AG04450 (cell line): ENCODE measurements around the gene COL10A1. TPM values are rescaled to one million over a fixed set of nuclear protein-coding genes. Genes with fewer than 3 reads are reported as not detected.

ENCODE experiments used
- CTCF ChIA-PET: fragments of 300-600, 350-600 bp; formaldehyde crosslinking; extraction: SDS; loops from one replicate; lab custom pipeline; 2022; ENCODE audit warnings: antibody characterized with exemption, inconsistent platforms; lab: Charles Lee
- POLR2A ChIA-PET: fragments of 350-600 bp; formaldehyde crosslinking; extraction: SDS; loops from one replicate; lab custom pipeline; 2021; ENCODE audit warnings: antibody characterized with exemption, inconsistent platforms; lab: Yijun Ruan, JAX
- DNase-seq: peaks from one replicate; pipeline ENCODE4 v3.0.0-alpha.2; 2011; ENCODE audit warnings: low read depth, low spot score
- H3K27ac ChIP-seq: one replicate; pipeline ENCODE4 v1.5.1; 2012; ENCODE audit warnings: low read depth, low read length, control low read depth
- H3K27me3 ChIP-seq: one replicate; pipeline ENCODE4 v1.6.0; 2012; ENCODE audit warnings: low read length; ENCODE audit not compliant: control insufficient read depth, insufficient read depth
- H3K4me3 ChIP-seq: 2 replicates; pipeline ENCODE4 v1.5.1; 2011; ENCODE audit warnings: mild to moderate bottlenecking, low read depth, low read length, control low read depth
- H3K9me3 ChIP-seq: 2 replicates; pipeline ENCODE4 v1.5.1; 2012; ENCODE audit warnings: low read length; ENCODE audit not compliant: control insufficient read depth, insufficient read depth
- CTCF ChIP-seq: IDR thresholded peaks from 2 replicates; pipeline ENCODE4 v1.5.1; 2011; ENCODE audit warnings: low read depth, low read length, control low read depth, inconsistent platforms
- polyA plus RNA-seq: library from polyadenylated mRNA; depleted of rRNA; stranded (reverse); fragments of >200 nt; gene quantifications from 2 replicates; pipeline ENCODE4 v1.2.3, GENCODE V29; 2011

COL10A1 gene
- polyA plus RNA-seq, 1 experiment, result 0.10 TPM

GRCh38 chr6:116105247-116105646 is 20.7 kb downstream of the COL10A1 start:
- no peak for DNase-seq
- CTCF ChIA-PET, result interaction anchor here (0.6 to 2.8 kb wide), 4 partner anchors 9 to 96 kb away, joined by 6 to 15 read pairs (median 8); no protein-coding TSS in a partner anchor
- POLR2A ChIA-PET, result no interaction called here
- no peaks in the 10 kb centered on the region for H3K27me3 ChIP-seq
- H3K27ac ChIP-seq, result no peak overlapping the region
- no peak overlapping the region for H3K4me3 ChIP-seq
- no peaks in the 10 kb centered on the region; the same call in 1 of the 2 replicates for H3K9me3 ChIP-seq
- TF ChIP-seq CTCF, result no peak

GRCh38 chr6:116104636-116105035 is 21.3 kb downstream of the COL10A1 start:
- ChIA-PET POLR2A (no interaction called here), CTCF (interaction anchor here (2.8 kb wide), 1 partner anchor 11 kb away, joined by 8 read pairs; no protein-coding TSS in a partner anchor)
- no peak overlapping the region for H3K27ac ChIP-seq
- no peaks in the 10 kb centered on the region for H3K27me3 ChIP-seq
- no peaks in the 10 kb centered on the region; the same call in 1 of the 2 replicates for H3K9me3 ChIP-seq
- no peak for TF ChIP-seq CTCF
- no peak overlapping the region for H3K4me3 ChIP-seq
- no peak for DNase-seq

GRCh38 chr6:116102873-116103272 is 23.1 kb downstream of the COL10A1 start:
- Histone ChIP-seq H3K27ac (no peak overlapping the region), H3K27me3 (no peaks in the 10 kb centered on the region), H3K4me3 (no peak overlapping the region), H3K9me3 (no peaks in the 10 kb centered on the region; the same call in 1 of the 2 replicates)
- POLR2A ChIA-PET, result no interaction called here
- no peak for DNase-seq
- no peak for TF ChIP-seq CTCF
- CTCF ChIA-PET, result interaction anchor here (0.6 to 3.6 kb wide), 4 partner anchors 10 to 114 kb away, joined by 3 to 34 read pairs (median 16); no protein-coding TSS in a partner anchor

- peak overlapping the region; percentile 89 for H3K4me3 ChIP-seq
- CTCF ChIA-PET, result interaction anchor here (0.7 to 3.6 kb wide), 6 partner anchors 8 to 90 kb away, joined by 4 to 34 read pairs (median 10); partner anchors contain the start of gene FRK
- POLR2A ChIA-PET, result interaction anchor here (1.7 kb wide), 1 partner anchor 89 kb away, joined by 8 read pairs; no protein-coding TSS in a partner anchor
- H3K9me3 ChIP-seq, result no peaks in the 10 kb centered on the region; the same call in 1 of the 2 replicates
- TF ChIP-seq CTCF, result no peak
- H3K27me3 ChIP-seq, result no peaks in the 10 kb centered on the region
- H3K27ac ChIP-seq, result no peak overlapping the region
- no peak for DNase-seq
Measured at GRCh38 chr6:116101790-116102189, 24.1 kb downstream of the COL10A1 start.

- peak overlapping the region; percentile 65 for H3K27ac ChIP-seq
- no peak for TF ChIP-seq CTCF
- CTCF ChIA-PET, result interaction anchor here (0.7 to 3.6 kb wide), 8 partner anchors 8 to 205 kb away, joined by 4 to 34 read pairs (median 6); partner anchors contain the start of gene FRK
- H3K9me3 ChIP-seq, result no peaks in the 10 kb centered on the region; the same call in 1 of the 2 replicates
- POLR2A ChIA-PET, result interaction anchor here (0.6 to 1.7 kb wide), 2 partner anchors 38 to 89 kb away, joined by 3 to 8 read pairs; no protein-coding TSS in a partner anchor
- peak overlapping the region; percentile 89 for H3K4me3 ChIP-seq
- H3K27me3 ChIP-seq, result no peaks in the 10 kb centered on the region
- DNase-seq, result no peak
Measured at GRCh38 chr6:116101302-116101718, 24.6 kb downstream of the COL10A1 start.
